Suppressor macrophage (primary cell): Measurements from ENCODE around the gene CCDC141.
A peak's percentile ranks its signal among the peaks of the same experiment; 100 is the strongest.

ENCODE experiments used
- DNase-seq, 4 experiments: peaks; one replicate each; pipeline ENCODE4 v3.0.0-alpha.2; 2020 to 2022

The CCDC141 gene

GRCh38 chr2:178865999-178866398 is 183.9 kb downstream of the CCDC141 start:
- DNase-seq = no peak

DNA sequence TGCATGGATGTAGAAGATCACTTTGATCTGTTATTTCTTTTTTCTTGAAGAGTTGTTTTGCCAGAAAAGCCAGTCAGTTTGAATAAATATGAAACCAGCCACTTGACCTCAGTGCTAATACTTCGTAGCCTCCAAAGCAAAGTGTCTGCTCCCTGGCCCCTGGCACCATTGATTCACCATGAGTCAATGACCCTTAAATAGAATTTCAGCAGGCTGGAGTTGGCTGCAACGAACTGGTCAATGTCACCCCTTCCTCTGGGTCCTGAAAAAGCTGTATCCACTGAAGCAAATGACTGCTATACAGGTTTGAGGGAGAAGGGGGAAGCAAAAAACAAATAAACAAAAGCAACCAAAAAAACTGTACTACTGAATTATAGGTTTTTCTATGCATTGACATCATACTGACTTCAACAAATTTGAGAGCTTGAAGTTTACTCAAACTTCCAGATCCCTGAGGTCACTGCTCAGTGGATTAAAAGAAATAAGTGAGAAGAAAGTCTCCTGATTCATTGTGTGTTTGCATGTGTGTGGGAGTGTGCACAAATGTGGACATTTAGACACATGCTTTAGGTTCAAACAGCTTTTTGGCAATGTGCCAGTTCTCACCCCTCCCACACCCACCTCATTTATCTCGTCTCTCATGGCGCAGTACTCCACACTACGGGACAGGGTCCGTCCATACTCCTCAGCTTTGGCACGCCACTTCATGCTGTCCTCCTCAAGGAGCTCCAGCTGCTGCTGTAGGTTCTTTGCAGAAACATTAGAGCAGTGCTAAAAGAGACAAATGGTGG is 184.6 kb downstream of the CCDC141 start:
- DNase-seq = peak in 2 of 4 experiments; percentile 1 to 5

DNA sequence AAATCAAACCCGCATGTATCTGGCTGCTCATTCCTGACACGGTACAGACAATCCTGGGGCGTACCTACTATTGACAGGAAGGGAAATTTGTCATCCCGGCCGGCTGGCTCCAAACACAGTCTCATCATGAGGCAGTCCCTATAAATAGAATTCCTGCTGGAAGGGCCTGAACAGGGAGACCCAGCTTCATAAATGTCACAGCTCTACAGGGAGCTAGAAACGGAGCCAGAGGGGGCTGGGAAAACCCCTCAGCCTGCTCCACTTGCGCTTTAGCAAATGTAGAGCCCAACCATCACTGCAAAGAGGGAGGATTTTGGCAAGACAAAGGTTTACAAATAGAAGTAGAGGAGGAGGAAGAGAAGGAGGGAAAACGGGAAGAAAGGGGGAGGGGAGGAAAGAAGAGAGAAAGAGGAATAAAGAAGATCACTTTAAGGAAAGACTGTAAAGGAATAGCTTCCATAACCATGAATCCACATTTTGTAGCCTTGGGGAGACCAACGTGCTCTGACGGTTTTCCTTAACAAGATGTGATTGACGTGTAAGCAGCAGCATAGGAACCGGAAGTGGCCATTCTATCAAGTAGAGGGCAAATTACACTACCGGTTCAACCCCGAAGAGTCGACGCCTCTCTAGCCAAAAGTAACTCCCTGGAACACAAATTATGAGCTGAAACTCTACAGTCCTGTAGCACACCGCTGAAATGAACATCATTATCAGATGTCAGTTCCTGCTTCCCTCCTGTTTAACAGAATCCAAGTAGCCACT is 185.9 kb downstream of the CCDC141 start:
- no peak for DNase-seq

GRCh38 chr2:178863130-178863855 is 186.6 kb downstream of the CCDC141 start:
- DNase-seq = peak in 3 of 4 experiments; percentile 6 to 13 (median 10)

DNA sequence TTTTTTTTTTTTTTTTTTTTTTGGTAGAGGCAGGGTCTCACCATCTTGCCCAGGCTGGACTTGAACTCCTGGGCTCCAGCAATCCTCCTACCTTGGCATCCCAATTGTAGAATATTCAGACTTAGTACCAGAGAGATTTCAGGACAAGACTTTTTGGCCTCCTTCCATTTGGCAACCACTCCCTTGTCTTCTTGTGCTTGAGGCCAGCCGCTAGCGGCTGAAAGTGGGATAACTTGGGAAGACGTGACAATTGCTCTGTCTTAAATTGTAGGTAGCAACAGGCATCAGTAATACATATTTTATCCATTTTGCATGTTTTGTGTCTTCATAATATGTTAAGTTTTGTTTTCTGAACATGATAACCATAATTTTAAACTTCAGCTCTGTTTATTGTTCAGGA is 189.4 kb downstream of the CCDC141 start:
- no peak for DNase-seq

- no peak for DNase-seq
Observed at GRCh38 chr2:178859730-178860129, 190.2 kb downstream of the CCDC141 start.

- DNase-seq = no peak
Observed at GRCh38 chr2:178858896-178859625, 190.9 kb downstream of the CCDC141 start.

DNA sequence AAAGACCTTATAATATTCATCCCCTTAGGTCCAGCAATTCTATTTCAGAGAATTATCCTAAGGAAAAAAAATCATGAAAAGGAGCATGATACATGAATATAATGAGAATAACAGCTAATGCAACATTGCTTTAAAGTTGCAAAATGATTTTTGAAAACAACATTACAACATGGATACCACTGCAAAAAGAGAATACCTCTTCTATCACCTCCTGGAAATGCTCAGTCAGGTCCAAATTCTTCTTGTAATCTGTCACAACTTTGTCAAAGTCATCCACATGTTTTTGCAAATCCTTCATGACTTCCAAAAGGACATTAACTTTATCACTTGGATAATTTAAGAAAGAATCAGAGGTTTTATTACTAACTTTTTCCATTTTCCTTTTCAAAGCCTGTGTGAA is 194.8 kb downstream of the CCDC141 start:
- DNase-seq = no peak

DNA sequence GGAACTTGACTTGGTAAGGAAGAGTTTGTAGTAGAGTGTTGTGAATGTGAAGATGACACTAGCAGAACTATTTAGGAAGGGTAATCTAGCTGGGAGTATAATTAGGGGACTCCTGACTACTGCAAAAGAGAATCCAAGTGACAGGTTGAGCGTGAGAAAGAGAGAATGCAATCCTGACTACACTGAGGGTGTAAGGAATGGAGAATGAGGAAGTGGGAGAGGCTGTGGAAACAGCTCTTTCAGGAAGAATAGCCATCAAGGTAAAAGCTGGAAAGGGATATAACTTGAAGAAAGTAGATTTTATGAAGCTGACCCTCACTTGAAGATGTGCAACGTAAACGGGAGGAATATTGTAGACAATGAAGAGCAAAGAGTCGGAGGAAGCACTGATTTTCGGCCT is 201.6 kb downstream of the CCDC141 start:
- no peak for DNase-seq

DNA sequence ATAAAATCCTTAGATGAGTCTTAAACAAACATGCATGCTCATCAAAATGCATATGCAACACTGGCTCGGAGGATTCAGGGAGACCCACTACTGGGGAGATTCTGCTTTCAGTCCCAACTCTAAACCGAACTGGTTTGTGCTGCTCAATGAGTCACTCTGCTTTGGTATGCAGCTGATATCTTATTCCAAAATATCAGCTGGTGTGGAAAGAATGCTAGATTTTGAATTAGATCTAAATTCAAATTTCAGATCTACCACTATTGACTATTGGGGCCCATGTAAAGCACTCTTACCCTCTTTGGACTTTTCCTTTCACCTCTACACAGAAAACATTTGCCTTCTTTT is 203.5 kb downstream of the CCDC141 start:
- DNase-seq = no peak

DNA sequence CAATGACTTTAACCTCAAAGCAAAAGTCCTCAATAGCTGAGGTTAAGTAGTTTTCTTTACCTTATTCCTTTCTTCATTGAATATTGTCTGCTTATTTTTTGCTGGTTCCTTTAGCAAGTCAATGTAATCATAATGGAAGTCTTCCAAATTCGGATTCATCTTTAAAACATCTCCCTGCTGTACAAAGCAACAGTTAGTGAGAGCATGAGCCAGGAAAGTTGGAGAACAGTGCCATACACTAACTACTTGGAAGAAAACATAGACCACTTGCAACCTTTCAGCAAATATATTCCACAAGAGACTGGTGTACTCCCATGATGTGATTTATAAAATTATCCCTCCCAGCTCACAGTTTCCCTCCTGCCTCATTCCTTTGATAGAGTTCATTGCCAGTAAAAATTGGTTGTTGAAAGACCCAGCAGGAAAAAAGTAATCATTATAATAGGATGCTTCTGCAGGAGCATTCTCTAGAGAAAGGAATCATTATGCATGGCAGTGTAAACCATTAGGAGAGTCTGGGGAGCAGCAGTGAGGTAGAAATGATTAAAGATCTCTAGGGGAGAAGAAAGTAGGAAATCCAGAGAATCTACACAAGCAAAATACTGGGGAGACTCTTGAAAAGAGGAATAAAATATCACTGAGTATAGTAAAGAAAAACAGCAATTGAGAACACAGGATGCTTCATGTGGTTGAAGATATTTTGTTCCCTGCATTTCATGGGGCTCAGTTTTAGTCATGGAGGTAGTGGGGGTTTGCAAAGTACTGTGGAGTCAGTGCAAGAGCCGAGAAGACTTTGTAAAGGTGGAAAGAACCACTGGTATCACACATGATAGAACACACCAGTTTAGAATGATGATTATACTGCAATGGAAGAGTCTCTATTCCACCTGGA is 204.1 kb downstream of the CCDC141 start:
- DNase-seq = no peak

GRCh38 chr2:178844701-178845100 is 205.2 kb downstream of the CCDC141 start:
- no peak for DNase-seq

DNA sequence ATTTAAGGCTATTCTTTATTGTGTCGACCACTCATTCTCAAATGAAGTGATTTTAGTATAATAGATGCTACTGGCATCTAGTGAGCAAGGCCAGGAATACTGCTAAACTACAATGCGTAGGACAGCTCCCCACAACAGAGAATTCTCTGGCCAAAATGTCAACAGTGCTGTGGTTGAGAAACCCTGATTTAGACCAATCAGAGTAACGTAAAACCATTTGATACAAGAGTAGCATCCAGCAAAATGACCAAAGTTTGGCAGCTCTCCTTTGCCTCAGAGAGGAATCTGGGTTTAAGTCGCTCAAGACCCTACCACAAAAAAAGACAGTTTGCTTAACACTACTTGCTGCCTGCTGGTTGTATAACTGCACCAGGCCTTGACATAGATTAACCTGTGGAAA is 205.7 kb downstream of the CCDC141 start:
- DNase-seq = no peak

- DNase-seq = no peak
Observed at GRCh38 chr2:178843697-178844096, 206.2 kb downstream of the CCDC141 start.

- no peak for DNase-seq
Observed at GRCh38 chr2:178836807-178837206, 213.1 kb downstream of the CCDC141 start.

DNA sequence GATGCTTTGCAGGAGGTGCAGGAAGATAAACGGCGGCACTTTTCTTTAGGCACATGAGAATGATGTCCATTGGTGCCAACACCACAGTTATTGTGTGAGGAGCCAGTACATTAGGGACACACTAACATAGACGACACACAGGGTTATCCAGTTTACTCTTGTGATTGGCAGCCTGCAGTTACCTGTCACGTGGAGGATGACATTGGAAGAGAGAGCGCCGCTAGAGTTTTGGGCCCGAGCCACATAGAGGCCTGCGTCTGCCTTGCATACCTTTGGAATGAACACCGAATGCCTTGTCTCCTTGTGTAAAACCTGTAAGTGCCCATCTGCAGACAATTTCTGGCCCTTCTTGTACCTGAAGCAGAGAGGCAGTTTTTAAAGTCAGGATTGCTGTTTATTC is 215.9 kb downstream of the CCDC141 start:
- DNase-seq = no peak

DNA sequence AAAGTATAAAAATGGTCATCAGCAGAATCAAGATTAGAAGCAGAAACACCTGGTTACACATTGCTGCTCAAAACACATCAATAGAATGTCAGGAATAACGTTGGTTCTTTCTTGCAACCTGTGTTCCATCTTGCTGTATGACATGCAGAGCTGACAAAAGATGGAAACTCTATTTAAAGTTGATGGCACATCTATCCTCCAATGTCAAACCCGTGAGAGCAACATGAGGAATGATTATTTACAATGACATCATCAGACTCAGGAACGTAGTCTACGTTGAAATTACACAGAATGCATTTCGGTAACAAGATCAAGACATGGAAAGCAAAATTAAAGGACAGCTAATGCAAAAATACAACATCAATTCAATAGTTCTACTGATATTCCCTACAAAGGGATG is 216.6 kb downstream of the CCDC141 start:
- no peak for DNase-seq

- DNase-seq = no peak
Observed at GRCh38 chr2:178830451-178830850, 219.5 kb downstream of the CCDC141 start.

- DNase-seq = no peak
Observed at GRCh38 chr2:178829981-178830380, 220.0 kb downstream of the CCDC141 start.

- no peak for DNase-seq
Observed at GRCh38 chr2:178829299-178829960, 220.5 kb downstream of the CCDC141 start.

GRCh38 chr2:178828486-178828881 is 221.5 kb downstream of the CCDC141 start:
- DNase-seq = no peak
